Endodermal cell (in vitro differentiated cells): ENCODE data around the gene ARHGAP25. TPM values are rescaled to one million over a fixed set of nuclear protein-coding genes. Genes with fewer than 3 reads are reported as not detected.

ENCODE experiments used
- DNase-seq: peaks from one replicate; pipeline ENCODE4 v3.0.0-alpha.2; 2017
- H3K27ac ChIP-seq: 2 replicates; pipeline ENCODE4 v1.5.1; 2013; ENCODE audit warnings: mild to moderate bottlenecking, low read depth, low read length, moderate library complexity
- H3K27me3 ChIP-seq: 2 replicates; pipeline ENCODE4 v1.6.1; 2013; ENCODE audit warnings: mild to moderate bottlenecking, low read length, moderate library complexity; ENCODE audit not compliant: insufficient read depth, control insufficient read depth, poor library complexity, severe bottlenecking
- H3K36me3 ChIP-seq: 2 replicates; pipeline ENCODE4 v1.7.0; 2013; ENCODE audit warnings: mild to moderate bottlenecking, low read length, moderate library complexity; ENCODE audit not compliant: control insufficient read depth, insufficient read depth
- H3K4me1 ChIP-seq: one replicate; pipeline ENCODE4 v1.7.0; 2013; ENCODE audit warnings: low read length; ENCODE audit not compliant: control insufficient read depth, insufficient read depth
- H3K4me3 ChIP-seq: 2 replicates; pipeline ENCODE4 v1.5.1; 2013; ENCODE audit warnings: mild to moderate bottlenecking, low read length, moderate library complexity
- H3K9ac ChIP-seq: 2 replicates; pipeline ENCODE4 v1.6.1; 2013; ENCODE audit warnings: mild to moderate bottlenecking, low read length, moderate library complexity; ENCODE audit not compliant: poor library complexity, severe bottlenecking; ENCODE audit errors: extremely low read depth
- H3K9me3 ChIP-seq: 2 replicates; pipeline ENCODE4 v1.6.1; 2013; ENCODE audit warnings: mild to moderate bottlenecking, low read length, moderate library complexity; ENCODE audit not compliant: control insufficient read depth
- H3K27ac Mint-ChIP-seq: 2 replicates; pipeline ENCODE4 v1.8.0; 2020; ENCODE audit warnings: mixed read lengths
- H3K27me3 Mint-ChIP-seq: 2 replicates; pipeline ENCODE4 v1.8.0; 2021; ENCODE audit warnings: mild to moderate bottlenecking, mixed read lengths; ENCODE audit not compliant: insufficient read depth
- H3K36me3 Mint-ChIP-seq: 2 replicates; pipeline ENCODE4 v1.8.0; 2020; ENCODE audit warnings: low read depth, mixed read lengths
- H3K4me1 Mint-ChIP-seq: 2 replicates; pipeline ENCODE4 v1.8.0; 2020; ENCODE audit warnings: mixed read lengths
- H3K4me3 Mint-ChIP-seq: 2 replicates; pipeline ENCODE4 v1.8.0; 2020; ENCODE audit warnings: mild to moderate bottlenecking, moderate library complexity, mixed read lengths
- H3K9me3 Mint-ChIP-seq: 2 replicates; pipeline ENCODE4 v1.8.0; 2020; ENCODE audit warnings: mild to moderate bottlenecking, mixed read lengths
- CTCF ChIP-seq: fragments of 200-600 bp; sonication (generic); conservative IDR thresholded peaks from 2 replicates; pipeline ENCODE4 v1.5.0; 2021; ENCODE audit warnings: antibody characterized with exemption, mild to moderate bottlenecking
- WGBS, 2 experiments: methylation state at CpG; one replicate each; pipeline versions ENCODE4 v1.1.5 to v1.1.7; 2013; ENCODE audit warnings: missing lambda C conversion rate in 2 of 2, mixed read lengths in 1 of 2; ENCODE audit not compliant: insufficient coverage in 1 of 2, insufficient read length in 1 of 2; 5-methylcytosine and 5-hydroxymethylcytosine counted together
- total RNA-seq, 2 donors: library from RNA; stranded (reverse); fragmentation: NEBNext Ultra II Directional in 1 of 2; extraction: Animal tissue kit (Norgen Biotek cat#: 25700) in 1 of 2; gene quantifications; 2 replicates in 1 of 2; 3 replicates in 1 of 2; pipeline ENCODE4 v1.2.1, GENCODE V29; 2021

The ARHGAP25 gene
- total RNA-seq, 2 donors from 2014 or later = 0.82 to 2.6 TPM

GRCh38 chr2:68755071-68755470 lies 20.5 kb downstream of the ARHGAP25 start:
- TF ChIP-seq CTCF = no peak
- no peaks in the 10 kb centered on the region for H3K36me3 Mint-ChIP-seq
- Histone ChIP-seq H3K4me3 (no peak overlapping the region), H3K4me1 (no peaks in the 10 kb centered on the region), H3K36me3 (no peaks in the 10 kb centered on the region), H3K9me3 (peaks cover 11% of the 10 kb centered on the region), H3K27ac (no peak overlapping the region), H3K27me3 (no peaks in the 10 kb centered on the region), H3K9ac (no peak overlapping the region)
- H3K27ac Mint-ChIP-seq = peak overlapping the region; percentile 19
- H3K27me3 Mint-ChIP-seq = peaks cover 2% of the 10 kb centered on the region
- H3K4me1 Mint-ChIP-seq = peaks cover 7% of the 10 kb centered on the region
- peaks cover 7% of the 10 kb centered on the region for H3K9me3 Mint-ChIP-seq
- no peak for DNase-seq
- H3K4me3 Mint-ChIP-seq = no peak overlapping the region

- H3K27me3 ChIP-seq = no peaks in the 10 kb centered on the region
- Mint-ChIP-seq H3K36me3 (no peaks in the 10 kb centered on the region), H3K27me3 (peaks cover 2% of the 10 kb centered on the region), H3K4me1 (peaks cover 7% of the 10 kb centered on the region), H3K9me3 (peaks cover 7% of the 10 kb centered on the region), H3K4me3 (no peak overlapping the region), H3K27ac (peak overlapping the region; percentile 26)
- H3K36me3 ChIP-seq = no peaks in the 10 kb centered on the region
- 91 to 94% methylated on average over 2 of the region's 2 CpGs for WGBS, 2 experiments
- H3K9me3 ChIP-seq = peaks cover 11% of the 10 kb centered on the region
- TF ChIP-seq CTCF = no peak
- H3K27ac ChIP-seq = no peak overlapping the region
- no peak overlapping the region for H3K9ac ChIP-seq
- H3K4me1 ChIP-seq = no peaks in the 10 kb centered on the region
- H3K4me3 ChIP-seq = peak overlapping the region; percentile 30
- no peak for DNase-seq
Observed at GRCh38 chr2:68756178-68756577, 21.6 kb downstream of the ARHGAP25 start.

GRCh38 chr2:68757081-68757480 lies 22.5 kb downstream of the ARHGAP25 start:
- no peak for DNase-seq
- Histone ChIP-seq H3K27me3 (no peaks in the 10 kb centered on the region), H3K9me3 (peaks cover 11% of the 10 kb centered on the region), H3K4me1 (no peaks in the 10 kb centered on the region), H3K36me3 (no peaks in the 10 kb centered on the region), H3K27ac (no peak overlapping the region), H3K4me3 (no peak overlapping the region), H3K9ac (no peak overlapping the region)
- H3K27ac Mint-ChIP-seq = no peak overlapping the region
- H3K4me3 Mint-ChIP-seq = no peak overlapping the region
- peaks cover 2% of the 10 kb centered on the region for H3K27me3 Mint-ChIP-seq
- TF ChIP-seq CTCF = no peak
- H3K36me3 Mint-ChIP-seq = no peaks in the 10 kb centered on the region
- H3K4me1 Mint-ChIP-seq = peaks cover 7% of the 10 kb centered on the region
- 92 to 100% methylated on average over 1 to 2 of the region's 2 CpGs for WGBS, 2 experiments
- peaks cover 7% of the 10 kb centered on the region for H3K9me3 Mint-ChIP-seq
